PC-3 (cell line): ENCODE results near the gene POLR2F. TPM values are rescaled to one million over a fixed set of nuclear protein-coding genes. Genes with fewer than 3 reads are reported as not detected.

Source experiments
- ATAC-seq: fragments of 200-7000 bp; cut with Tn5 transposase; 2 replicates; pipeline ENCODE4 v1.9.1; 2020; ENCODE audit warnings: mild to moderate bottlenecking, moderate library complexity
- BruUV-seq: library from RNA; stranded (reverse); fragments of 400-500 nt; replicated peaks from 2 replicates; lab custom pipeline; 2021; lab: Mats Ljungman, UMichigan
- CTCF ChIA-PET: fragments of 300-600 bp; sonication (Branson Sonifier 250); formaldehyde crosslinking; loops from one replicate; lab custom pipeline; 2022; ENCODE audit warnings: antibody characterized with exemption; lab: Charles Lee
- POLR2A ChIA-PET: fragments of 300-600 bp; sonication (Branson Sonifier 250); formaldehyde crosslinking; loops from one replicate; lab custom pipeline; 2022; ENCODE audit warnings: antibody characterized with exemption; ENCODE audit not compliant: unreplicated experiment; lab: Charles Lee
- DNase-seq: peaks from one replicate; pipeline ENCODE4 v3.0.0-alpha.2; 2015
- H2AFZ ChIP-seq: fragments of 300-600 bp; sonication (generic); 2 replicates; pipeline ENCODE4 v1.6.0; 2016; ENCODE audit warnings: antibody characterized with exemption, low read length
- H3F3A ChIP-seq: fragments of 300-600 bp; sonication (generic); one replicate; pipeline ENCODE4 v1.6.0; 2017; ENCODE audit warnings: antibody characterized with exemption, low read length, control low read depth, mild to moderate bottlenecking; ENCODE audit not compliant: unreplicated experiment
- H3K27ac ChIP-seq: fragments of 300-600 bp; sonication (generic); 2 replicates; pipeline ENCODE4 v1.5.1; 2016; ENCODE audit warnings: mild to moderate bottlenecking, low read length
- H3K27me3 ChIP-seq: fragments of 300-600 bp; sonication (generic); 2 replicates; pipeline ENCODE4 v1.6.1; 2016; ENCODE audit warnings: low read length, mixed read lengths
- H3K36me3 ChIP-seq: fragments of 300-600 bp; sonication (generic); 2 replicates; pipeline ENCODE4 v1.6.1; 2016; ENCODE audit warnings: low read depth, mixed run types, low read length, mixed read lengths
- H3K4me1 ChIP-seq: fragments of 300-600 bp; sonication (generic); 2 replicates; pipeline ENCODE4 v1.5.1; 2016; ENCODE audit warnings: low read length; ENCODE audit not compliant: insufficient read depth
- H3K4me2 ChIP-seq: fragments of 300-600 bp; sonication (generic); 2 replicates; pipeline ENCODE4 v1.6.0; 2016; ENCODE audit warnings: low read length
- H3K4me3 ChIP-seq: fragments of 300-600 bp; sonication (generic); 2 replicates; pipeline ENCODE4 v1.5.1; 2016; ENCODE audit warnings: mild to moderate bottlenecking, low read length, mixed read lengths
- H3K79me2 ChIP-seq: fragments of 300-600 bp; sonication (generic); 2 replicates; pipeline ENCODE4 v1.6.1; 2017; ENCODE audit warnings: low read length, mixed read lengths
- H3K9ac ChIP-seq: fragments of 300-600 bp; sonication (generic); 2 replicates; pipeline ENCODE4 v1.6.0; 2016; ENCODE audit warnings: mild to moderate bottlenecking, low read length
- H3K9me2 ChIP-seq: fragments of 300-600 bp; sonication (generic); replicated peaks from 2 replicates; pipeline ENCODE4 v1.6.1; 2016; ENCODE audit warnings: mixed run types, low read length, mixed read lengths
- H3K9me3 ChIP-seq: fragments of 300-600 bp; sonication (generic); 2 replicates; pipeline ENCODE4 v1.6.1; 2016; ENCODE audit warnings: low read length, mixed read lengths
- H4K20me1 ChIP-seq: fragments of 300-600 bp; sonication (generic); 2 replicates; pipeline ENCODE4 v1.6.1; 2016; ENCODE audit warnings: low read length, mixed read lengths
- EZH2 ChIP-seq: fragments of 300-600 bp; sonication (generic); IDR thresholded peaks from one replicate; pipeline ENCODE4 v1.6.1; 2017; ENCODE audit warnings: antibody characterized with exemption, mild to moderate bottlenecking, low read length; ENCODE audit not compliant: unreplicated experiment
- EZH2phosphoT487 ChIP-seq: fragments of 300-600 bp; sonication (generic); IDR thresholded peaks from 2 replicates; pipeline ENCODE4 v1.6.1; 2018; ENCODE audit warnings: mild to moderate bottlenecking, antibody characterized with exemption, low read length, borderline replicate concordance
- intact Hi-C: fragments of 100-400 bp; cut with micrococcal nuclease; formaldehyde crosslinking; loops from 2 replicates; pipeline ENCODE4 v1.9.0; 2023
- total RNA-seq: library from RNA; depleted of rRNA; stranded (reverse); fragments of >200 nt; gene quantifications from 2 replicates; pipeline ENCODE4 v1.2.3, GENCODE V29; 2014
- TF ChIP-seq, protein P1 (sequence below): fragments of 300-600 bp; sonication (generic); conservative IDR thresholded peaks from 2 replicates; pipeline ENCODE4 v1.5.1; 2017; ENCODE audit warnings: antibody characterized with exemption, low read depth, mild to moderate bottlenecking, low read length

Gene POLR2F
- total RNA-seq, 1 experiment from 2014 or later, result 177 TPM

DNA sequence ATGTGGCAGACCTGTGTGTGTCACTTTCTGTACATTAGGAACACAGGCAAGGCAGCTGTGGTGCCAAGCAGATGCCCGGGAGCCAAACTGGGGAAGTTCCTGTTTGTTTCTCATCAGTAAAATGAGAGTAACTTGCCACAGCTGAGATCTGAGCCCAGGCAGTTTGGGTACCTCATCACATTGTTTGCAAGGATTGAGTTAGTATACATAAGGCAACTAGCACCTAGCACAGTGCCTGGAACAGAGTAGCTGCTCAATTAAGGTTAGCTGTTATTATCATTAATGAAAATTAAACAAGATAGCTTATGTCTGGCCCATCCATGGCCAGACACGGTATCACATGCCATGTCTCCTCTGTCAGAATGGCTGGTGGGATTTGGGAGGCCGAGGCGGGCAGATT, 23.0 kb downstream of the POLR2F start:
- Histone ChIP-seq H3K9me3 (no peaks in the 10 kb centered on the region), H3K9ac (no peak overlapping the region), H3K4me1 (no peaks in the 10 kb centered on the region), H3K27ac (no peak overlapping the region), H3K4me2 (no peak overlapping the region), H3K36me3 (no peaks in the 10 kb centered on the region), H2AFZ (no peak overlapping the region), H4K20me1 (no peaks in the 10 kb centered on the region), H3K27me3 (no peaks in the 10 kb centered on the region), H3F3A (no peaks in the 10 kb centered on the region), H3K9me2 (no peaks in the 10 kb centered on the region), H3K79me2 (no peaks in the 10 kb centered on the region), H3K4me3 (no peak overlapping the region)
- TF ChIP-seq EZH2 (no peak), EZH2phosphoT487 (no peak)
- TF ChIP-seq, protein P1, sequence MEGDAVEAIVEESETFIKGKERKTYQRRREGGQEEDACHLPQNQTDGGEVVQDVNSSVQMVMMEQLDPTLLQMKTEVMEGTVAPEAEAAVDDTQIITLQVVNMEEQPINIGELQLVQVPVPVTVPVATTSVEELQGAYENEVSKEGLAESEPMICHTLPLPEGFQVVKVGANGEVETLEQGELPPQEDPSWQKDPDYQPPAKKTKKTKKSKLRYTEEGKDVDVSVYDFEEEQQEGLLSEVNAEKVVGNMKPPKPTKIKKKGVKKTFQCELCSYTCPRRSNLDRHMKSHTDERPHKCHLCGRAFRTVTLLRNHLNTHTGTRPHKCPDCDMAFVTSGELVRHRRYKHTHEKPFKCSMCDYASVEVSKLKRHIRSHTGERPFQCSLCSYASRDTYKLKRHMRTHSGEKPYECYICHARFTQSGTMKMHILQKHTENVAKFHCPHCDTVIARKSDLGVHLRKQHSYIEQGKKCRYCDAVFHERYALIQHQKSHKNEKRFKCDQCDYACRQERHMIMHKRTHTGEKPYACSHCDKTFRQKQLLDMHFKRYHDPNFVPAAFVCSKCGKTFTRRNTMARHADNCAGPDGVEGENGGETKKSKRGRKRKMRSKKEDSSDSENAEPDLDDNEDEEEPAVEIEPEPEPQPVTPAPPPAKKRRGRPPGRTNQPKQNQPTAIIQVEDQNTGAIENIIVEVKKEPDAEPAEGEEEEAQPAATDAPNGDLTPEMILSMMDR, result no peak
- ChIA-PET CTCF (no interaction called here), POLR2A (interaction anchor here (0.5 kb wide), 1 partner anchor 168 kb away, joined by 3 read pairs; no protein-coding TSS in a partner anchor)
- DNase-seq (no peak), ATAC-seq (no peak)
- BruUV-seq, result no TSS peak
- intact Hi-C loops, result no loop called here

DNA sequence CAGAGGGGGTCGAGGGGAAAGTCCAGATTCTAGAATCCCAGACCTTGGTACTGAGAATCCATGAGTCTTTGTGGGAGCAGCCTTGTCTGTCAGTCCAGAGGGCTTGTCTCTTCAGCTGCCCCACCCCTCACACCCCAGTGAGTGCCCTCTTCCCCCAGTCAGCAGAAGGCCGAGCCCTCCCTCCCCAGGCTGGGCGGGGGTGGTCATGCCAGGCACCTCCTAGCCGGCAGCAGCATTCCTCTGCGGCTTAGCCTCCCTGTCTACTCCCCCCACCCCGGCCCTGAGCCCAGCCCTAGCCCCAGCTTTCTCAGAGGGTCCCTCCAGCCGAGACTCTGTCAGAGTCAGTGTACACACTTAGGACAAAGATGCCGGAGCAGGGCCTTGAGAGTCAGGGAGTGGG, 26.3 kb downstream of the POLR2F start:
- DNase-seq, result no peak
- Histone ChIP-seq H3K27ac (no peak overlapping the region), H3K9ac (no peak overlapping the region), H3K36me3 (no peaks in the 10 kb centered on the region), H3F3A (no peaks in the 10 kb centered on the region), H3K4me2 (no peak overlapping the region), H3K27me3 (no peaks in the 10 kb centered on the region), H3K9me3 (no peaks in the 10 kb centered on the region), H3K4me3 (no peak overlapping the region), H3K4me1 (no peaks in the 10 kb centered on the region), H3K9me2 (no peaks in the 10 kb centered on the region), H4K20me1 (no peaks in the 10 kb centered on the region), H2AFZ (no peak overlapping the region), H3K79me2 (no peaks in the 10 kb centered on the region)
- ATAC-seq, result no peak
- TF ChIP-seq EZH2phosphoT487, result no peak
- TF ChIP-seq EZH2, result no peak
- TF ChIP-seq, protein P1, result no peak
- intact Hi-C loops, result no loop called here
- BruUV-seq, result no TSS peak
- ChIA-PET CTCF (interaction anchor here (0.6 kb wide), 1 partner anchor 117 kb away, joined by 5 read pairs; no protein-coding TSS in a partner anchor), POLR2A (no interaction called here)

DNA sequence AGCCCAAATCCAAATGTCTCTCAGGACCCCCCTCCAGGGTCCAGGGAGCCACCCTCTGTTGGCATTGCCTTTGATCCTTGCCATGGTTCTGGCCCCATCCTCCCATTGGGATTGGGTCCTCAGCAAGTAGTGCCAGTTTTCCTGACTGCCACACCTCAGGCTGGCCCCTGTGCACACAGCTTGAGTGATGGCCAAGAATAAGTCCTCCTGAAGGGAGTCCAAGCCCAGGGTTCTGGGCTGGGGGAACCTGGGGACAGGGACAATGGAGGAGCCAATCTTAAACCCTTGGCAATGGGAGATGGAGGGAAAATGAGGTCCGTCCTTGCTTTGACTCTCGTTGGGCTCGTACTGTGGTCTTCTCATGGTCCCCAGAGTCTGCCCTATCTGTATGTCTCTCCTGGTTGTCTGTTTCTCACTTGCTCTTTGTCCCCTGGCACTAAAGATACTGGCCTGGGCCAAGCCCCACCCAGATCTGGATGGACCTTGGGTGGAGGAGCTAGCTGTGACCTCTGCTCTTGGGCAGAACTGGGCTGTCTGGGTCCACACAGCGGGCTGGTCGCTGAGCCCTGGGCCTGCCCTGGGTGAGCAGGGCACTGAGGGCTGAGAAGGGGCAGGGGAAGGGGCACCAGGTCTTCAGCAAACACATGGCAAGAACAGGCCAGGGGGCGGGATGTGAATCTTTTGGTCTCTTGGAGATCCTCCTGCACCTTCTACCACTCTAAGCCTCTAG, 27.9 kb downstream of the POLR2F start:
- Histone ChIP-seq H3K27me3 (no peaks in the 10 kb centered on the region), H3K27ac (no peak overlapping the region), H3K4me3 (no peak overlapping the region), H2AFZ (no peak overlapping the region), H3K4me1 (no peaks in the 10 kb centered on the region), H3K9ac (no peak overlapping the region), H3K79me2 (no peaks in the 10 kb centered on the region), H3K36me3 (no peaks in the 10 kb centered on the region), H3K9me3 (no peaks in the 10 kb centered on the region), H3K9me2 (no peaks in the 10 kb centered on the region), H3F3A (no peaks in the 10 kb centered on the region), H3K4me2 (no peak overlapping the region), H4K20me1 (no peaks in the 10 kb centered on the region)
- intact Hi-C loops, result no loop called here
- POLR2A ChIA-PET, result no interaction called here
- no peak for ATAC-seq
- DNase-seq, result no peak
- CTCF ChIA-PET, result no interaction called here
- TF ChIP-seq EZH2, result no peak
- TF ChIP-seq EZH2phosphoT487, result no peak
- TF ChIP-seq, protein P1, result no peak
- BruUV-seq, result no TSS peak
